Lower leg skin (tissue), 4 donors: ENCODE data around the gene RBM44. TPM values are rescaled to one million over a fixed set of nuclear protein-coding genes. Genes with fewer than 3 reads are reported as not detected.

Experiments used
- DNase-seq, 2 donors: peaks; one replicate each; pipeline ENCODE4 v3.0.0-alpha.2; 2019; ENCODE audit warnings: low spot score in 2 of 2
- H3K4me3 ChIP-seq: fragments of 200-600 bp; sonication (generic); 2 replicates; pipeline ENCODE4 v1.5.1; 2017; ENCODE audit warnings: mild to moderate bottlenecking, low read depth; ENCODE audit not compliant: poor library complexity, severe bottlenecking
- CTCF ChIP-seq, 3 donors: fragments of 450-650 bp; IDR thresholded peaks; one replicate each; pipeline ENCODE4 v1.5.1; 2016; ENCODE audit warnings: antibody characterized with exemption in 3 of 3, mild to moderate bottlenecking in 3 of 3, moderate library complexity in 2 of 3
- POLR2A ChIP-seq, 2 donors: fragments of 450-650 bp; IDR thresholded peaks; one replicate each; pipeline ENCODE4 v1.6.1; 2016 to 2017; ENCODE audit warnings: antibody characterized with exemption in 2 of 2, mild to moderate bottlenecking in 1 of 2, moderate library complexity in 1 of 2
- WGBS, 2 donors: methylation state at CpG; one replicate each; pipeline ENCODE4 v1.1.5; 2018; 5-methylcytosine and 5-hydroxymethylcytosine counted together
- intact Hi-C: fragments of 100-400 bp; cut with DNase I; formaldehyde crosslinking; loops from one replicate; pipeline ENCODE4 v1.15.0; 2023; ENCODE audit warnings: low total_unique reads
- total RNA-seq, 4 donors: library from RNA; depleted of rRNA; stranded (reverse); fragments of >200 nt; gene quantifications; one replicate each; pipeline ENCODE4 v1.1.0, GENCODE V29; 2016

RBM44 gene
- total RNA-seq, 4 donors from 2014 or later, result 0.12 to 0.38 (median 0.23) TPM

GRCh38 chr2:237754182-237754581, 44.4 kb upstream of the RBM44 start:
- intact Hi-C loops, result no loop called here

GRCh38 chr2:237754626-237755248, 43.8 kb upstream of the RBM44 start:
- DNase-seq, result peak in 1 of 2 donors; percentile 52
- TF ChIP-seq CTCF (IDR thresholded peaks at IDR 0.05) (no peak), POLR2A (IDR thresholded peaks at IDR 0.05) (no peak)

More at GRCh38 chr2:237754182-237754581, 44.4 kb upstream of the RBM44 start:
- 71 to 72% methylated on average over 3 of the region's 3 CpGs for WGBS, 2 donors
- TF ChIP-seq CTCF (IDR thresholded peaks at IDR 0.05), result no peak
- TF ChIP-seq POLR2A (IDR thresholded peaks at IDR 0.05), result no peak
- peak in 1 of 2 donors; percentile 6 for DNase-seq
- H3K4me3 ChIP-seq, result no peak overlapping the region

GRCh38 chr2:237757616-237758015, 41.0 kb upstream of the RBM44 start:
- WGBS, 2 donors, result 93 to 94% methylated on average over 10 of the region's 10 CpGs
- intact Hi-C loops, result no loop called here
- DNase-seq, result peak in 1 of 2 donors; percentile 9
- no peak overlapping the region for H3K4me3 ChIP-seq
- no peak for TF ChIP-seq POLR2A (IDR thresholded peaks at IDR 0.05)
- no peak for TF ChIP-seq CTCF (IDR thresholded peaks at IDR 0.05)

More at GRCh38 chr2:237754626-237755248, 43.8 kb upstream of the RBM44 start:
- WGBS, 2 donors, result 92 to 95% methylated on average over 12 of the region's 12 CpGs
- intact Hi-C loops, result no loop called here
- no peak overlapping the region for H3K4me3 ChIP-seq

GRCh38 chr2:237758185-237758584, 40.4 kb upstream of the RBM44 start:
- 96 to 99% methylated on average over 10 of the region's 10 CpGs for WGBS, 2 donors
- peak in 1 of 2 donors; percentile 20 for DNase-seq
- TF ChIP-seq POLR2A (IDR thresholded peaks at IDR 0.05) (no peak), CTCF (IDR thresholded peaks at IDR 0.05) (no peak)
- H3K4me3 ChIP-seq, result no peak overlapping the region
- intact Hi-C loops, result no loop called here

- 91 to 96% methylated on average over 8 to 10 of the region's 10 CpGs for WGBS, 2 donors
- H3K4me3 ChIP-seq, result no peak overlapping the region
- peak in 1 of 2 donors; percentile 56 for DNase-seq
- intact Hi-C loops, result no loop called here
- no peak for TF ChIP-seq CTCF (IDR thresholded peaks at IDR 0.05)
- TF ChIP-seq POLR2A (IDR thresholded peaks at IDR 0.05), result no peak
Measured at GRCh38 chr2:237759176-237759575, 39.4 kb upstream of the RBM44 start.
